Measurements from ENCODE around the gene KIAA1328. TPM values are rescaled to one million over a fixed set of nuclear protein-coding genes. Genes with fewer than 3 reads are reported as not detected.

KIAA1328 gene
- total RNA-seq, 4 donors from 2014 or later, result 6.0 to 23.5 (median 11.1) TPM

DNA sequence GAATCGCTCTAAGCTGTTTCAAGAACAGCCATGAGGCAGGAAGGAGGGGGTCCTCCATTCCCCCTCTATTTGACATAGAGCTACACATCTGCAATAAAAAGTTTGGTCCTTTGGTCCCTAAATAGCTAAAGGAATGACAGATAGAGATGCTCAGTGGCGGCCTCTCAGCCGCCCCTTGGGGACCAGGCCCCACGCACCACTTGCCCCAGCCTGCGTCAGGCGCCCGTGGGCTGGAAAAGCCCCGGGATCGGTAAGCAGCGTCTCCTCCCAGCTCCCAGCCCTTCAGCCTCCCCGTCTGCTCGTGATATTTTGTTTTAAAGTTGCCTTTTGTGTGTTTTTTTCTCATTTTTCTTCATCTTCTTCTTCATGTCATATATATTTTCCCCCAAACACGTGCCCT lies 415.7 kb downstream of the KIAA1328 start:
- DNase-seq (ENCODE audit: low spot score) (no peak), ATAC-seq (ENCODE audit: low FRiP score) (no peak)
- TF ChIP-seq CTCF (IDR thresholded peaks at IDR 0.05), result no peak

- no peak for TF ChIP-seq CTCF (IDR thresholded peaks at IDR 0.05)
- DNase-seq (ENCODE audit: low spot score) (no peak), ATAC-seq (ENCODE audit: low FRiP score) (no peak)
Observed at GRCh38 chr18:37246779-37247340, 417.9 kb downstream of the KIAA1328 start.

DNA sequence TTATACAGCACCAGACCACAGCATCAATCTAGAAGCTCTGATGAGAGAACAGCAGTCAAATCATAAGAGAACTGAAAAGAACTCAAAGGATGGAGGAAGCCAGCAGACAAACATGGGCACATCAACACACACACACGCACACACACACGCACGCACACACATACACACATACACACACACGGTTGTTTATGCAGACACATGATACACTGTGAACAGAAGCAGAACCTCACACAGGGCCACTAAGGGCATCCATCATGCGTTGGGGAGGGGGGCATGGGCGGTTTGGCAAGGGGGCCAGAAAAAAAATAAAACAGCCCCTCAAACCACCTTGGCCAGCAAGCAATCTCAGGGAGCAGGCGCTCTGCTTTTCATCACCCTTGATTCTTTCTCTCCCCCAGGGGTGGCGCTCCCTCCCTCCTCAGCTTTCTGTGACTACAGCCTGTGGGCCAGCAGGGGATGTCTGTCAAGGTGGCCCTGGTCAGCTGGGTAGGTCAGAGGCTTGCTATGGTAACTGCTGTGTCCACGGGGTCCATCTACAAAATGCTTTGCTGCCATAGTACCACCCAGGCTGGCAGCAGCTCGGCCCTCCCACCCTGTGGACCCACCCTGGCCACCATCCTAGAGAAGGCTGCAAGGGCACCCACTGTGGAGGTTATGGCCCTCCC lies 418.7 kb downstream of the KIAA1328 start:
- DNase-seq (ENCODE audit: low spot score) (no peak), ATAC-seq (ENCODE audit: low FRiP score) (no peak)
- TF ChIP-seq CTCF (IDR thresholded peaks at IDR 0.05), result no peak

DNA sequence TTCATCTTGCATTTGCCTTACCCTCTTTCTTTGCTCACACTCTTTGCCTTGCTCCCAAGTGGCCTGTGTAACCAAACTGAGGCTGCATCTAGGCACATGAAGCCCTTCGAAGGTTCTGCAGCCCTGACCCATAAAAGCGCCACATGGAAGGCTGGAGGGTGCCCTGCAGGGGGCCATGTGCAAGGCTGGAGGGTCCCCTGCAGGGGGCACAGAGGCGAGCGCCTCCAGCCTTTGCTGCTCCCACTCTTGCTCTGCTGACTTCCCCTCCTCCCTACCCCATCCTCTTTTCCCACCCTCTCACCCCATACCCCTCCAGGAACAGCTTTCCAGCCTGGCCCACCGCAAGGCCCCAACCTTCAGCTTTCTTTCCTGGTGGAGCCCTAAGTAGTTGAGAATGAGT lies 419.4 kb downstream of the KIAA1328 start:
- no peak for ATAC-seq (ENCODE audit: low FRiP score)
- no peak for DNase-seq (ENCODE audit: low spot score)
- TF ChIP-seq CTCF (IDR thresholded peaks at IDR 0.05), result no peak

GRCh38 chr18:37249171-37249886 lies 420.4 kb downstream of the KIAA1328 start:
- TF ChIP-seq CTCF (IDR thresholded peaks at IDR 0.05), result no peak
- no peak for ATAC-seq (ENCODE audit: low FRiP score)
- DNase-seq (ENCODE audit: low spot score), result no peak

GRCh38 chr18:37249895-37250618 lies 421.1 kb downstream of the KIAA1328 start:
- DNase-seq (ENCODE audit: low spot score) (no peak), ATAC-seq (ENCODE audit: low FRiP score) (no peak)
- TF ChIP-seq CTCF (IDR thresholded peaks at IDR 0.05), result no peak

Data from omental fat pad (tissue), 4 donors.